Measurements from ENCODE around the gene MED4. TPM values are rescaled to one million over a fixed set of nuclear protein-coding genes. Genes with fewer than 3 reads are reported as not detected.
"Not testable (repeated sequence)": the region's sequence is repeated elsewhere in the genome, so short reads cannot be mapped to it uniquely, and the experiment has no call there.

MED4 gene
- total RNA-seq, 1 experiment from 2014 or later: 50.6 TPM

- not testable (repeated sequence) for H3K27ac Mint-ChIP-seq; H3K27me3 Mint-ChIP-seq (ENCODE audit: low read depth)
These were observed 36.4 kb downstream of the MED4 start for GRCh38 chr13:48058536-48058935.

More at GRCh38 chr13:48058536-48058935, 36.4 kb downstream of the MED4 start:
- H3K23me2 ChIP-seq (ENCODE audit: insufficient read length, low read depth, low read length, poor library complexity, severe bottlenecking); H4K91ac ChIP-seq (ENCODE audit: insufficient read length, low read depth, low read length); H4K8ac ChIP-seq (replicated peaks; ENCODE audit: insufficient read length, low read depth, low read length); H3K4me1 ChIP-seq (ENCODE audit: insufficient read depth, low read length); H3K27me3 ChIP-seq (ENCODE audit: insufficient read depth, low read length); DNase-seq; H3K18ac ChIP-seq (ENCODE audit: insufficient read length, low read depth, low read length); H3K14ac ChIP-seq (ENCODE audit: insufficient read depth, low read length); H3K79me1 ChIP-seq (ENCODE audit: insufficient read depth, low read depth, low read length, poor library complexity, severe bottlenecking); H2AK5ac ChIP-seq (ENCODE audit: insufficient read length, low read length); H2BK5ac ChIP-seq (ENCODE audit: insufficient read length, low read length); H2BK120ac ChIP-seq (ENCODE audit: low read depth, low read length, poor library complexity, severe bottlenecking); H3K4ac ChIP-seq (ENCODE audit: low read depth, low read length); H3T11ph ChIP-seq (ENCODE audit: low read length); H2BK15ac ChIP-seq (ENCODE audit: low read depth, low read length); H2BK12ac ChIP-seq (ENCODE audit: insufficient read length, low read depth, low read length); H3K79me2 ChIP-seq (ENCODE audit: insufficient read depth, low read length); H3K9ac ChIP-seq (ENCODE audit: extremely low read depth, insufficient read length, low read length); H3K23ac ChIP-seq (ENCODE audit: insufficient read length, low read depth, low read length); H3K9me3 ChIP-seq (ENCODE audit: control insufficient read depth, low read depth, low read length); H4K20me1 ChIP-seq (ENCODE audit: control insufficient read depth, insufficient read depth, insufficient read length); H3K4me2 ChIP-seq (ENCODE audit: insufficient read depth, insufficient read length, low read length); H4K5ac ChIP-seq (ENCODE audit: insufficient read length, low read depth, low read length); H2AFZ ChIP-seq (ENCODE audit: low read length); H3K27ac ChIP-seq (ENCODE audit: insufficient read length, low read depth, low read length); H3K56ac ChIP-seq (ENCODE audit: insufficient read length, low read depth, low read length); H3K4me3 Mint-ChIP-seq; H2BK20ac ChIP-seq (ENCODE audit: low read depth, low read length, poor library complexity, severe bottlenecking): not testable (repeated sequence)
- Mint-ChIP-seq H3K36me3 (ENCODE audit: insufficient read depth in 1 of 3, low read depth in 3 of 3) (peaks cover 71 to 77% (median 73%) of the 10 kb centered on the region in 3 experiments), H3K9me3 (peaks cover 46 to 56% of the 10 kb centered on the region in 2 experiments), H3K4me1 (peaks cover 0 to 20% of the 10 kb centered on the region in 2 experiments; a peak in 2 of 4 replicates)
- WGBS (ENCODE audit: extremely low coverage, insufficient read length, low lambda C conversion rate): no CpG with 5 or more reads among the region's 6 CpGs
